Measurements from ENCODE around the gene BSND.

BSND gene

DNA sequence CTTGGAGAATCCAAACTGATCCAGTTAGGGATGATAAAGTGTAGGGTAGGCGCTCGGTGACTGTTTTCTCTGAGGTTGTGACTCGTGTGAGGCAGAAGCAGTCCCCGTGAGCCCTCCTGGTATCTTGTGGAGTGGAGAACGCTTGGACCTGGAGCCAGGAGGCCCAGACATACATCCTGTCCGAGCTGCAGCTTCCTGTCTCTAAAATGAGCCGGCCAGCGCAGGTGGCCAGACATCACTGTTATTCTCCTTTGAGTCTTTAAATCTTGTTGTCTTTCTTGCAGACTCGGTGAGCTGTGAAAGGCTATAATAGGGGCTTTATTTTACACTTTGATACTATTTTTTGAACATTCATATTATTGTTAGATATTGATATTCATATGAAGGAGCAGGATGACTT lies 52.9 kb downstream of the BSND start:
- TF ChIP-seq, protein P1, sequence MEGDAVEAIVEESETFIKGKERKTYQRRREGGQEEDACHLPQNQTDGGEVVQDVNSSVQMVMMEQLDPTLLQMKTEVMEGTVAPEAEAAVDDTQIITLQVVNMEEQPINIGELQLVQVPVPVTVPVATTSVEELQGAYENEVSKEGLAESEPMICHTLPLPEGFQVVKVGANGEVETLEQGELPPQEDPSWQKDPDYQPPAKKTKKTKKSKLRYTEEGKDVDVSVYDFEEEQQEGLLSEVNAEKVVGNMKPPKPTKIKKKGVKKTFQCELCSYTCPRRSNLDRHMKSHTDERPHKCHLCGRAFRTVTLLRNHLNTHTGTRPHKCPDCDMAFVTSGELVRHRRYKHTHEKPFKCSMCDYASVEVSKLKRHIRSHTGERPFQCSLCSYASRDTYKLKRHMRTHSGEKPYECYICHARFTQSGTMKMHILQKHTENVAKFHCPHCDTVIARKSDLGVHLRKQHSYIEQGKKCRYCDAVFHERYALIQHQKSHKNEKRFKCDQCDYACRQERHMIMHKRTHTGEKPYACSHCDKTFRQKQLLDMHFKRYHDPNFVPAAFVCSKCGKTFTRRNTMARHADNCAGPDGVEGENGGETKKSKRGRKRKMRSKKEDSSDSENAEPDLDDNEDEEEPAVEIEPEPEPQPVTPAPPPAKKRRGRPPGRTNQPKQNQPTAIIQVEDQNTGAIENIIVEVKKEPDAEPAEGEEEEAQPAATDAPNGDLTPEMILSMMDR (IDR thresholded peaks at IDR 0.05; ENCODE audit: unreplicated experiment in 3 of 3), result no peak
- Mint-ChIP-seq H3K4me1 (peaks cover 42% of the 10 kb centered on the region), H3K27ac (peak overlapping the region in 1 of 3 experiments; percentile 0), H3K27me3 (ENCODE audit: low read depth) (peaks cover 16% of the 10 kb centered on the region), H3K4me3 (no peak overlapping the region), H3K9me3 (no peaks in the 10 kb centered on the region), H3K36me3 (ENCODE audit: low read depth) (peaks cover 6% of the 10 kb centered on the region)

DNA sequence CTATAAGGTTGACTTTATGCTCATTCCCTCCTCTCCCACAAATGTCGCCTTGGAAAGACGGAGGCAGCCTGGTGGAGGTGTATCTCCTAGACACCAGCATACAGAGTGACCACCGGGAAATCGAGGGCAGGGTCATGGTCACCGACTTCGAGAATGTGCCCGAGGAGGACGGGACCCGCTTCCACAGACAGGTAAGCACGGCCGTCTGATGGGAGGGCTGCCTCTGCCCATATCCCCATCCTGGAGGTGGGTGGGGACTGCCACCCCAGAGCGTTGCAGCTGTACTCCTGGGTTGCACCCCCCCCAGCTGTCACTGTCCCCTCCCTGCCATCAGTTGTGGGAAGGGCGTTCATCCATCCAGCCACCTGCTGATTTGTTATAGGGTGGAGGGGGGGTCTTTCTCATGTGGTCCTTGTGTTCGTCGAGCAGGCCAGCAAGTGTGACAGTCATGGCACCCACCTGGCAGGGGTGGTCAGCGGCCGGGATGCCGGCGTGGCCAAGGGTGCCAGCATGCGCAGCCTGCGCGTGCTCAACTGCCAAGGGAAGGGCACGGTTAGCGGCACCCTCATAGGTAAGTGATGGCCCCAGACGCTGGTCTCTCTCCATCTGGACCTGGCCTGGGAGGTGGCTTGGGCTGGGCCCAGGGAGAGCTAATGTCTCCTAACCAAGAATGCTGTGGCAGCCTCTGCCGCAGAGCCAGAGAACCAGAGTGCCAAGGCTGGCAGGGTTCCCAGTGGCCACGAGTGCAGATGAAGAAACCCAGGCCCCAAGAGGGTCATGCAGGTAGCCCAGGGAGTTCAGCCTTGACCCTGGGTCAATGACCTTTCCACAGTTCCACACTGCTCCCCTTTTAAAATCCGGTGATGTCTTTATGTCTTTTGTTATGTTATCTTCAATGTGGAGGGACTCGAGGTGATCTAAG lies 53.7 kb downstream of the BSND start:
- Mint-ChIP-seq H3K9me3 (no peaks in the 10 kb centered on the region), H3K27ac (no peak overlapping the region), H3K4me1 (peaks cover 42% of the 10 kb centered on the region), H3K4me3 (no peak overlapping the region), H3K27me3 (ENCODE audit: low read depth) (peaks cover 16% of the 10 kb centered on the region), H3K36me3 (ENCODE audit: low read depth) (no peaks in the 10 kb centered on the region)
- TF ChIP-seq, protein P1 (IDR thresholded peaks at IDR 0.05; ENCODE audit: unreplicated experiment in 3 of 3), result no peak

DNA sequence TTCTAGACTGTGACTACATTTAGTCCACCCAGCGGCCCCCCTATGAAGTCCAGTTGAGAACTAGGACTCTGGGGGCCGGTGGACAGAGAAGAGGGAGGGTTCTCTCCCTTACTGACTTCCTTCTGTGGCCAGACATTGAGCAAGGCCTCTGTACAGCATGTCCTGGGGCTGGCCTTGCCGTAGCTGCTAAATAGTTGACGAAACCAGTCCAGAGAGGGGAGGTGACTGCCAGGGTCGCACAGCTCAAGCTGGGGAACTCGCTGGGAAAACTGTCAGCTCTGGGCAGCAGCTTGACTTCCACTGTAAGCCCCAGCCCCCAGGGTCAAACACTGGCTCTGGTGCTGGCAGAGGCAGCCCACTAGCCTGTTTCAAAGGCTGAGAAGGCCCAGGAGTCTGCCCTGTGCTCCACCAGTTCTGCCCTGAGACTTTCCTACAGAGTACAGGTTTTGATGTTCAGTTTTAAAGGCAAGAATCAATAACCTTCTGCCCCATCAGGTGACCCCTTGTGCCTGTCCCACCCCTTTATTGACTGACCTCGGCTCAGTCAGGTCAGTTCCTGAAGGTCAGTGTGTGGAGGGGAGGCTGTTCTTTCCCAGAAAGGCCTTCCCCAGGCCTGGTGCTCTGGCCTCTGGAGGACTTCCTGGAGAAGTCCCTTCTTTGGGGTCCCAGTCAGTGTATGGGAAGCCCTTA lies 54.7 kb downstream of the BSND start:
- TF ChIP-seq, protein P1 (IDR thresholded peaks at IDR 0.05; ENCODE audit: unreplicated experiment in 3 of 3), result no peak
- Mint-ChIP-seq H3K4me3 (no peak overlapping the region), H3K36me3 (ENCODE audit: low read depth) (peaks cover 3% of the 10 kb centered on the region)

DNA sequence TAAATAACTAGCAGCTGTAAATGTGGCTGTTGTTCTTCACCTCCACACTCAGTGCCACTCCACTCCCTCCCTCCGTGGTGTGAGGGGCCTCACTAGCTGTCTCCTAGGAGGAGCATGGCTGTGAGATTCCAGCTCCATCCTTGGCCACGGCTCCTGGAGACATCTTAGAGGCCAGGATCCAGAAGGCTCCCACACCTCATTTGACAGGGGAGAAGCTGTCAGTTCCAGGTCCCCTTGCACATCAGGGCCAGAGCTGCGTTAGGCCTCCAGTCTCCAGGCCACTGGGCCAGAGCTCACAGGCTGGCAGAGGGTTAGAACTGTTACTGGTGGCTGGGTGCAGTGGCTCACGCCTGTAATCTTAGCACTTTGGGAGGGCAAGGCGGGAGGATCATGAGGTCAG lies 55.7 kb downstream of the BSND start:
- peaks cover 15% of the 10 kb centered on the region for H3K27me3 Mint-ChIP-seq (ENCODE audit: low read depth)
- TF ChIP-seq, protein P1 (IDR thresholded peaks at IDR 0.05; ENCODE audit: unreplicated experiment in 3 of 3), result no peak
- no peaks in the 10 kb centered on the region for H3K9me3 Mint-ChIP-seq
- no peak overlapping the region for H3K4me3 Mint-ChIP-seq
- H3K27ac Mint-ChIP-seq, result no peak overlapping the region
- peaks cover 35% of the 10 kb centered on the region for H3K4me1 Mint-ChIP-seq
- H3K36me3 Mint-ChIP-seq (ENCODE audit: low read depth), result peaks cover 3% of the 10 kb centered on the region

More for the DNA sequence above, 54.7 kb downstream of the BSND start:
- Mint-ChIP-seq H3K27ac (no peak overlapping the region), H3K27me3 (ENCODE audit: low read depth) (peaks cover 15% of the 10 kb centered on the region), H3K9me3 (no peaks in the 10 kb centered on the region), H3K4me1 (peaks cover 42% of the 10 kb centered on the region)

DNA sequence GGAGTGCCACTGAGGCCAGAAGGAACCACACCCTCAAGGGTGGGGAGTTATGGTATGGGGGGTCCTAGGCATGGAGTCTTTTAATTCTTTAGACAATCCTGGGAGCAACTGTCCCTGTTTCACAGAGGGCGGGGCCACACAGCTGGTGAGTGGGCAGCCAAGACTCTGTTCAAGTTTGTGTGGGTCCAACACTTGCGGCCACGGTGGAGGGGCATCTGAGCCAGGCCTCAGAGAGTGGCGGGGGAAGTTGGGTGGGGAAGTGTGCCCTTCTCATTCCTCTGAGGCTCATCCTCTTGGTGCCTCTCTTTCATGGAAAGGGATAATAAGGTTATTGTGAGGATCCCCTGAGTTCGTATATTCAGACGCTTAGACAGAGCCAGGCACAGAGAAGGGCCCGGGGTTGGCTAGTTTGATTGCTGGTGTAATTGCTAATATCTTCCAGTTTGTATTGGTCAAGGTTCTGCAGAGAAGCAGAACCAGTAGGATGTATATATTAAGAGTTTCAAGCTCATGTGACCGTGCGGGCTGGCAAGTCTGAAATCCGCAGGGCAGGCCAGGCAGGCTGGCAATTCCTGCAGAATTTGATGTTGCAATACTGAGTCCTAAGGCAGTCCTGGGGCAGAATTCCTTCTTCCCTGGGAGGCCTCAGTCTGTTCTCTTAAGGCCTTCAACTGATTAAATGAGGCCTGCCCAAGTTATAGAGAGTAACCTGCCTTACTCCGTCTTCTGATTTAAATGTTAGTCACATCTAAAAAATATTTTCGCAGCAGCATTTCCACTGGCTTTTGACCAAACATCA lies 56.5 kb downstream of the BSND start:
- peaks cover 11% of the 10 kb centered on the region for H3K27me3 Mint-ChIP-seq (ENCODE audit: low read depth)
- peaks cover 28% of the 10 kb centered on the region for H3K4me1 Mint-ChIP-seq
- TF ChIP-seq, protein P1 (IDR thresholded peaks at IDR 0.05; ENCODE audit: unreplicated experiment in 3 of 3), result no peak
- no peaks in the 10 kb centered on the region for H3K9me3 Mint-ChIP-seq
- H3K36me3 Mint-ChIP-seq (ENCODE audit: low read depth), result peaks cover 6% of the 10 kb centered on the region
- H3K4me3 Mint-ChIP-seq, result no peak overlapping the region
- H3K27ac Mint-ChIP-seq, result no peak overlapping the region
